GM21723 (cell line): ENCODE results near the gene CROCC2.

Experiments used
- ATAC-seq: cut with Tn5 transposase; IDR thresholded peaks from one replicate; pipeline ENCODE4 v1.9.1; 2021; ENCODE audit warnings: mild to moderate bottlenecking, moderate library complexity; ENCODE audit not compliant: unreplicated experiment

The CROCC2 gene

GRCh38 chr2:240919786-240920782 lies 13.9 kb downstream of the CROCC2 start:
- ATAC-seq: no peak

DNA sequence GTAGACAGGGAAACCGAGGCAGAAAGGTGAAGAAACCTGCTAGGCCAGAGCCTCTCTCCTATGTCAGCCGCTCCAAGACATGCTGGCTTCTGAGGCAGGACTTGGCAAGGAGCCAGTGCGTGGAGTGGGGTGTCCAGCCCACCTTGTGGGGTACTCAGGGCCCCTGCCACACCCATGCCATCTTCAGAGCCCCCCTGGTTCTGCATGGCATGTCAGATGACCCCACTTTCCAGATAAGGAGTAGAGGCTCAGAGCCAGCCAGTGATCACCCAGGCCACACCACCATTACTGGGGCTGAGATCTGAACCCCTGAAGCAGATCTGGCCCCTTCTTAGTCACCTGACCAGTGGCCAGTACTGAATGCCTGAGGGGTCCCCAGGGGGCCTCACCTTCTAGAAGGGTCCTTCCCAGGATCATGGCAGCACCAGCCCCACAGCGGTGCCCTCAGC lies 14.7 kb downstream of the CROCC2 start:
- no peak for ATAC-seq

- no peak for ATAC-seq
These were observed 15.3 kb downstream of the CROCC2 start for GRCh38 chr2:240921311-240921994.

GRCh38 chr2:240921995-240922244 lies 15.8 kb downstream of the CROCC2 start:
- ATAC-seq: no peak

GRCh38 chr2:240922245-240922981 lies 16.3 kb downstream of the CROCC2 start:
- no peak for ATAC-seq

DNA sequence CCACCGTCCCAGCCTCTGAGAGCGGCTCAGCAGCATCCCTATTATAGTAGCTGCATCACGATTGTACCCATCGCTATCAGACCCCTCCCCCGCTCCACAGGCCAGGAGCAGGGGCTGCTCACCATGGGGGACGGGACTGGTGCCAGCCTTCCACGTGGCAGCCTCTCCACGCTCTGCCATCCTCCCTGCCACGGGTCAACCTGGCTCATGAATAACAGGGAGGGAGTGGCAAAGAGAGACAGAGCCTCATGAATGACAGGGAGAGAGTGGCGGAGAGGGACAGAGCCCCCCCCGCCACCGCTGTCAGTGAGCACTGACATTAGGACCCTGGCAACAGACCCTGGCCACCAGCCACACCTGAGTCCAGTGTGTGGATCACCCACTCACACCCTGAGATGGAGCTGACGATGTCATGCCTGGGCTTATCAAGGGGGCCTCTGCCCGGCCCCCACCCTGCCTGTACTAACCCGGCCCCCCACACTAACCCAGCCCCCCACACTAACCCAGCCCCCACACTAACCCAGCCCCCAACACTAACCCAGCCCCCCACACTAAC lies 16.9 kb downstream of the CROCC2 start:
- ATAC-seq: no peak

DNA sequence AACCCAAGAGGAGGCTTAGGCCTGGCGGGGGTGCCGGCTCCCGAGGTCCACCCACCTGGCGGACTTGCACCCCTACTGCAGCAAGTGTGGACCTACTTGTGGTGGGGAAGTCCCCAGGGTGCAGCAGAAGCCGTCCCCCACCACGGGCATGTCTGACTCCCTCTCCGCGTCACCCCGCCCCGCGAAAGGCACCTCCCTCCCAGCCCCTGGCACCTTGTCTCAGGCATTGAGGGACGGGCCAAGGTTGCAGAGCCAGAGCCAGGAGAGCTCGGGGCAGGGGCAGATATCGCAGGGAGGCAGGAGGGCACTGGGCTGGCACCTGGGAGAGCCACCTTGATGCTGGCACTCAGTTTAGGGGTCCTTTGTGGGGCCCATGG lies 19.0 kb downstream of the CROCC2 start:
- ATAC-seq: no peak

GRCh38 chr2:240925568-240926515 lies 19.7 kb downstream of the CROCC2 start:
- ATAC-seq: no peak

GRCh38 chr2:240926516-240927389 lies 20.6 kb downstream of the CROCC2 start:
- no peak for ATAC-seq

DNA sequence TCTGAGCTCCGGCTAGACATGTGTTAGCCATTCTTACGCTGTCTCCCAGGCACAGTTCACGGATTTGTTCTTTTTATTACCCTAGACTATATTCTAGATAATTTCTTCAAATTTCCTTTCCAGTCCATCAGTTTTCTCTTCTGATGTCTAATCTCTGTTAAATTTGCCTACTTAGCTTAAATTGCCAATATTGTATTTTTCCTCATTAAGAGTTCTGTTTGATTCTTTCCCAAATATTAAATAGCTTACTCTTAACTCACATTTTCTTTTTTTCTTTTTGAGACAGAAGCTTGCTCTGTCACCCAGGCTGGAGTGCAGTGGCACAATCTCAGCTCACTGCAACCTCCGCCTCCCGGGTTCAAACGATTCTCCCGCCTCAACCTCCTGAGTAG lies 21.2 kb downstream of the CROCC2 start:
- no peak for ATAC-seq

GRCh38 chr2:240928476-240929363 lies 22.6 kb downstream of the CROCC2 start:
- ATAC-seq: no peak

- ATAC-seq: no peak
These were observed 23.4 kb downstream of the CROCC2 start for GRCh38 chr2:240929364-240930095.

GRCh38 chr2:240930096-240930630 lies 24.0 kb downstream of the CROCC2 start:
- ATAC-seq: no peak

- no peak for ATAC-seq
These were observed 24.6 kb downstream of the CROCC2 start for GRCh38 chr2:240930631-240931318.

DNA sequence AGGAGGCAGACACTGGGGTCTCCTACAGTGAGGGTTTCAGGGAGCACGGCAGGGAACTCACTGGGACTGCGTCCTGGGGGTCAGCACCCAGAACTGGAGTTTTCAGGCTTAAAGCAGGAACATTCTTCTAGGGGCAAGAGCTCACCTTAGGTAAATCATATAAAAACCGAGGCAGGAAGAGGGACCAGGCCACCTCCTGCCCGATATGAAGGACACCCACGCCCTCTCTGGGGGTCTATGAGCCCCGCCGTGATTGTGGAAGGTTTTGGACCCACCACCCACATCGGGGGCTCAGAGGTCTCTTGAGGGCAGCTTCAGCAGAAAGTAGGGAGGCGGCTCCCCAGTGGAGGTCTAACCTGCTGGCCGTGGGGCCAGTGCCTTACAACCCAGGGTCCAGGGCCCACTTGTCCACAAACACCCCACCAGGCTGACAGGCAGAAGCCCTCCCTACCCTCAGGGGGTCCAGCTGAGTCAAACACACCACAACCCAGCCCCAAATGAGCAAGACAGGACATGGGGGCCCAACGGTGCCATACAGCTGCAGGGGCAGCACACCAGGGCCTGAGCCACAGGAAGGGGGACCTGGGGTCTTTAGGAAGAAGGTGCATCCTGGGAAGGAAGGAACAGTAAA lies 25.3 kb downstream of the CROCC2 start:
- no peak for ATAC-seq

DNA sequence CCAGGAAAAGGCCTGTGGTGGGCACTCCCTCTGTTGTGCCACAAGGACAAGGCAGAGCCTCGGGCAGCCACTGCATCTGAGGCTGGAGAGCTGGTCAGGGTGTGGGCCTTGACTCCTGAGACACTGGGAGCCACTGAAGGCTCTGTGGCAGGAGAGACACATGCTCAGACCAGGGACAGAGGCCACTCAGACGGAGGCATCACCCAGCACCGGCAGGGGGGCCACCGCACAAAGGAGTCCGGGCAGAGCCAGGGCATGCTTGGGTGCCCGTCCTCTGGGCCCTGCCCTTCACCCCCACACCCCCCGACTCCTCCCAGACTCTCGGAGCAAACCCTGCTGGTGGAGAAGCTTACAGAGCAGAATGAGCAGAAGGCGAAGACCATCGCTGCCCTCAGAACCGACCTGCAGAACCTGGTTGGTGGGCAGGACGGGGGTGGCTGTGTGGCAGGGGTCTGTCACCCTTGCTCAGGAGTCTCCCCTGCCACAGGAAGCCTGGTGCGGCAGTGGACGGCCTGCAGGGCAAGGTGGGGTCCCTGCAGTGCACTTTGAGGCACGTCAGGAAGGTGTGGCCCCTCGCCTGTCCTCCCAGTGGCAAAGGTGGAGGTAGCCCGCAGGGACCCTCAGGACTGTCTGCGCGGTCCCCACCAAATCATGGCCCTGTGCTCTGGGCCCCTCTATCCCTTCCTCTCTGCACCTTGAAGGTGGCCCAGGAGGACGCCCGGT lies 26.0 kb downstream of the CROCC2 start:
- ATAC-seq: no peak
